Astrocyte of the spinal cord (primary cell): ENCODE data around the gene ISOC1.

ENCODE experiments used
- DNase-seq: peaks from one replicate; pipeline ENCODE4 v3.0.0; 2011; ENCODE audit warnings: low read depth, low spot score
- H3K4me3 ChIP-seq: 2 replicates; pipeline ENCODE4 v1.5.1; 2011; ENCODE audit warnings: low read depth, mild to moderate bottlenecking, low read length, moderate library complexity
- in situ Hi-C: cut with HindIII; loops from 2 replicates; pipeline ENCODE4 v1.10.0; 2017; ENCODE audit warnings: low sequenced_read_pairs
- TF ChIP-seq, protein P1 (sequence below): IDR thresholded peaks from 2 replicates; pipeline ENCODE4 v1.5.1; 2012; ENCODE audit warnings: low read depth, mild to moderate bottlenecking, low read length, inconsistent platforms

The ISOC1 gene

DNA sequence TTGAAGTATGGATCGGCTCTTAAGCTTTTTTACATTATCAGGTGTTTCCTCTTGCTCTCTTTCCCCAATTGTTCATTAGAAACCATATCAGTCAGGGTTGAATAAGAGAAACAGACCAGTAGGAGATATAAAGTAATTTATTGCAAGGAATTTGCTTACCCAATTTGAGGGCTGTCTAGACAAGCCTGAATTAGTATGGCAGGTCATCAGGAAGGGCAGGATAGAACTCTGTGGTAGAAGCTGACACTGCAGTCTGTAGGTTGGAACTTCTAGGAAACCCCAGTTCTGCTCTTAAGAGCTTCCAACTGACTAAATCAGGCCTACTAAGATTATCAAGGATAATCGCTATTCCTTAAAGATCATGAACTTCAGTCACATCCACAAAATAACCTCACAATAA lies 24.3 kb downstream of the ISOC1 start:
- in situ Hi-C loops, result no loop called here
- H3K4me3 ChIP-seq, result no peak overlapping the region
- TF ChIP-seq, protein P1, sequence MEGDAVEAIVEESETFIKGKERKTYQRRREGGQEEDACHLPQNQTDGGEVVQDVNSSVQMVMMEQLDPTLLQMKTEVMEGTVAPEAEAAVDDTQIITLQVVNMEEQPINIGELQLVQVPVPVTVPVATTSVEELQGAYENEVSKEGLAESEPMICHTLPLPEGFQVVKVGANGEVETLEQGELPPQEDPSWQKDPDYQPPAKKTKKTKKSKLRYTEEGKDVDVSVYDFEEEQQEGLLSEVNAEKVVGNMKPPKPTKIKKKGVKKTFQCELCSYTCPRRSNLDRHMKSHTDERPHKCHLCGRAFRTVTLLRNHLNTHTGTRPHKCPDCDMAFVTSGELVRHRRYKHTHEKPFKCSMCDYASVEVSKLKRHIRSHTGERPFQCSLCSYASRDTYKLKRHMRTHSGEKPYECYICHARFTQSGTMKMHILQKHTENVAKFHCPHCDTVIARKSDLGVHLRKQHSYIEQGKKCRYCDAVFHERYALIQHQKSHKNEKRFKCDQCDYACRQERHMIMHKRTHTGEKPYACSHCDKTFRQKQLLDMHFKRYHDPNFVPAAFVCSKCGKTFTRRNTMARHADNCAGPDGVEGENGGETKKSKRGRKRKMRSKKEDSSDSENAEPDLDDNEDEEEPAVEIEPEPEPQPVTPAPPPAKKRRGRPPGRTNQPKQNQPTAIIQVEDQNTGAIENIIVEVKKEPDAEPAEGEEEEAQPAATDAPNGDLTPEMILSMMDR, result no peak
- no peak for DNase-seq

DNA sequence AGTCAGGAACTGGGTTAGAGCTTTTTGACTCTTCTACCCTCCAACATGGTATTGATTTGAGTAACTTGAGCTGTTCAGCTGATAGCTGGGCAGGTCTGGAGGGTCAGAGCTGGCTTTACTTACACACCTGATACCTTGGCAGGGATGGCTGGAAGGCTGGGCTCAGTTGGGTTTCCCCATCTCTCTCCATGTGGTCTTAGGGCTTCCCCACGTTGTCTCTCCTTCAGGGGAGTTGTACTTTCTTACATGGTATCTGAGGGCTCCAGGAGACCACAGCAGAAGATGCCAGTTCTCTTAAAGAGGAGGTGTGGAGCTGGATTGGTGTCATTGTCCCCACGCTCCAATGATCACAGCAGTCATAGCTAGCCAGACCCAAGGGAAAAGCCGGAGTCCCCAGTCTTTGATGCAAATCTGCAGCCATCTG lies 25.6 kb downstream of the ISOC1 start:
- H3K4me3 ChIP-seq, result no peak overlapping the region
- in situ Hi-C loops, result no loop called here
- TF ChIP-seq, protein P1, result no peak
- no peak for DNase-seq

DNA sequence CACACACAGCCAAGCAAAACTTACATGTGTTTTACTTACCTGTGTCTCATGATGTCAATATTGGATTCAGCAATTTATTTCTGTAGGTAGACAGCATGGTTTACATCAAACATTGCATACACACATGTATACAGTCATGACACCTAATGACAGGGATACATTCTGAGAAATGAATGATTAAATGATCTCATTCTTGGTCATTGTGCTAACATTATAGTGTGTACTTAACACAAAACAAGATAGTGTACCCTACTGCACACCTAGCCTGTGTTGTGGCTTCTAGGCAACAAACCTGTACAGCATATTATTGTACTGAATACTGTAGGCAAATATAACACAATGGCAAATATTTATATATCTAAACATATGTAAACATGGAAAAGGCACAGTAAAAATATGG lies 28.0 kb downstream of the ISOC1 start:
- in situ Hi-C loops, result no loop called here
- H3K4me3 ChIP-seq, result no peak overlapping the region

DNA sequence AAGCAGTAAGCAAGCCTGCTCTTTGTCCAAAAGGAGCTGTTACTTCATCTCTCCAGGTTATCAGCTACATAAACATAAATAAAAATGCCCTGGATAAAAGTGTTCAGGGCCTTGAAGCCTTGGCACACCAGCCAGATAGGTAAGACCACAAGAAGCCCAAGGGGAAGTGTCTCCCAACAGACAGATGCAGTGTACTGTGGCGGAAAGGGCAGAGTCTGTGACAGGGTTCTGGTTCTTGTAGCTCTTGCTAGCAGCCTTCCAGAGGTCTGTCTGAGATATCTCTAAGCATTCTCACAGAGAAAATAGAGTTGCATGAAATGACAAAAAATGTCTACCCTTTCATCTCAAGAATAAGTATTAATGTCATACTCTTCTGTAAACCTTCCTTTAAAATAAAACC lies 30.1 kb downstream of the ISOC1 start:
- in situ Hi-C loops, result no loop called here
- DNase-seq, result no peak
- TF ChIP-seq, protein P1, result no peak
- H3K4me3 ChIP-seq, result no peak overlapping the region

More for the DNA sequence above, 28.0 kb downstream of the ISOC1 start:
- TF ChIP-seq, protein P1, result no peak
- DNase-seq, result no peak

DNA sequence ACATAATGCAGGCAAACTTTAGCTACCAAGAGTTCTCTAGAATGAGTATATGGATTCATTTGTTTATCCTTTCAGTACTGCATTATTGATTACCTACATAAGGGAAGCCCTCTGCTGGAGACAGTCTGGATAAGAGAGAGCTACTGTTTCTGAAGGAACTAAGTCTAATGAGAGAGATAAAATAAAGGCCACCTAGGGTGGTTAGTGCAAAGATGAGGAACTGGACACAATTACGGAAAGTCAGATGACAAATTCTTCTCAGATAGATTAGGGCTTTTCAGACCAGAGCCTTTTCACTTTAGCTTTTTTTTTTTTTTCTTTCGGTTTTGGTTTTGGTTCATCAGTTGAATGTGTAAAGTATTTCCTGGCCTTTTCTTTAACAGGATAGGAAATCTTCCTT lies 31.3 kb downstream of the ISOC1 start:
- no peak for DNase-seq
- H3K4me3 ChIP-seq, result no peak overlapping the region
- TF ChIP-seq, protein P1, result no peak
- in situ Hi-C loops, result no loop called here

DNA sequence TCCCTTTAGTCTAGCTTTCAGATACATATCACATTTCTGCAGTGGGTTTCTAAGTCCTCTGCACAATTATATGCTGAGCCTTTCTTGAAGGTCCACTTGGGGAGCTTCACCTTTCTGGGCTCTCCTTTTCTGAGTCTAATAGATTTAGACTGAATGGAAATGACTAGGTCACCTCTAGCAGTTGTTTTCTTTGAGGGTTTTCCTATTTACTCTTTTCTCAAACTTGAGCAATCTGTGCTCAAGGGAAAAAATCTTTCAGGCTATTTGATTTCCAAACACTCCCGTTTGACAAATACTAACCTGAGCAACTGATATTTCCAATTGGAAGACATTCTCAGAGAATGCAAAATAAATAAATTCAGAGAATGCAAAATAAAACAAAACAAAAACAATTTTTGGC lies 39.0 kb downstream of the ISOC1 start:
- TF ChIP-seq, protein P1, result no peak
- no peak overlapping the region for H3K4me3 ChIP-seq
- no peak for DNase-seq
- in situ Hi-C loops, result no loop called here

DNA sequence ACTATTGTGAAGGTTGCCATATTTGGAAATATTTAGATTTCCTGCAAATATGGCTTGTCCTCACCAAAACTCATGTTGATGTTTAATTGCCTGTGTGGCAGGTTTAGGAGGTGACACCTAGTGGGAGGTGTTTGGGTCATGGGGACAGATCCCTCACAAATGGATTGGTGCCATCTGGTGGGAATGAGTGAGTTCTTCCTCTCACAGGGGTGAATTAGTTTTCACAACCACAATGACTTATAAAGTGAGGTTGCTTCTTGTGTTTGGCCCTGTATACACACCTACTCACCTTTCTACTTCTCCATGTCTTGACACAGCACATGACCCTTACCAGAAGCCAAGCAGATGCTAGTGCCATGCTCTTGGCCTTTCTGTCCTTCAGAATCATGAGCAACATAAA lies 41.1 kb downstream of the ISOC1 start:
- in situ Hi-C loops, result no loop called here
- DNase-seq, result no peak
- TF ChIP-seq, protein P1, result no peak
- H3K4me3 ChIP-seq, result no peak overlapping the region
